Measurements from ENCODE around the gene COL4A2.

The COL4A2 gene

GRCh38 chr13:110560601-110561343 lies 253.7 kb downstream of the COL4A2 start:
- no peak for DNase-seq (ENCODE audit: low spot score)

- peak; percentile 81 for DNase-seq (ENCODE audit: low spot score)
Observed at GRCh38 chr13:110561344-110562035, 254.4 kb downstream of the COL4A2 start, which contains the start of gene RAB20. Gene RAB20 (minus strand): TSS chr13:110561722. CDS start chr13:110561519, 203 bp downstream.

- peak; percentile 16 for DNase-seq (ENCODE audit: low spot score)
Observed at GRCh38 chr13:110562036-110562597, 255.0 kb downstream of the COL4A2 start.

Measured in LoVo (cell line).